ENCODE results near the gene JARID2.

The JARID2 gene

DNA sequence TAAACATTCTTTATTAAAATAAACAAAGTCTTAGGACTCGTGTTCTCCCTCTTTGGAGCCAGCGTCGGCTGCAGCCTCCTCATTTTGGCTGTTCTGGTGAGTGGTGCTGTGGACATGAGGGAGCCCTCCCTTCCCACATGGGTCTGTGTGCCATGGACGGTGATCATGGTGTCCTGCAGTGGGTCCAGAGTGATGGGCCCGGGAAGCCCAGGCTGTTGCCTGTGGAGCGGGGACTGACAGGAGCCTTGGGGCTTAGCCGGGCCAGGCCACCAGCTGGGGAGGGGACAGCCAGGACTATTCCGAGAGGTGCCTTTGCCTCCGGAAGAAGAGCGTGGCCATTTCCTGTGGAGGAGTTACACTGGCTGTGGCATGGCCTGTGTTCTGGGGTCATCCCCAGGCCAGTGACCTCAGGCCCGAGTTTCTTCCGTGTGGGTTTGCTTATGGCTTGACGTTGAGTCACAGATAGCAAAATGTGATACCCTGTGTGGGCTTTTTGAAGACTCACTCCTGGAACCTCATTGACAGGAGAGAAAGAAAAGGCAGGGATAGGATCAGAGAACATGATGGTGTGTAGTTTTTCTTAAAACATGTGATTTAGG, 263.6 kb downstream of the JARID2 start:
- DNase-seq (ENCODE audit: low spot score) = no peak

DNA sequence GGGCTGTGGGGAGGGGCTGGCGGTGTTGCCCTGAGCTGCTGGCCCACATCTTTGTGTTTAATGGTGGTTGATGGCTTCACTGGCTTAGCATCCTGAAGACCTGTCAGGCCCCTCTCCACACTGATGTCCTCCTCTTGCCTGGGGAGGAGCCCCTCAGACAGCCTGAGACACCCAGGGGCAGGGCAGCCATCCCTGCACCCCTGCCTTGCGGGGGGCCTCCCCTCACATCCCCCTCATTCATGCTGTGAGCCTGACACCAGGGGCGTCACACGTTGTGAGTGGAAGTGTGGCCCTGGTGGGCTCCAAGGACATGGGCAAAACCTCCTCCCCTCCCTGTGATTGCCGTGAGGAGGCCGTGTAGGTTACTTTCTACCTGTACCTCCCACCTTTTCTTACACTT, 264.3 kb downstream of the JARID2 start:
- no peak for DNase-seq (ENCODE audit: low spot score)

DNA sequence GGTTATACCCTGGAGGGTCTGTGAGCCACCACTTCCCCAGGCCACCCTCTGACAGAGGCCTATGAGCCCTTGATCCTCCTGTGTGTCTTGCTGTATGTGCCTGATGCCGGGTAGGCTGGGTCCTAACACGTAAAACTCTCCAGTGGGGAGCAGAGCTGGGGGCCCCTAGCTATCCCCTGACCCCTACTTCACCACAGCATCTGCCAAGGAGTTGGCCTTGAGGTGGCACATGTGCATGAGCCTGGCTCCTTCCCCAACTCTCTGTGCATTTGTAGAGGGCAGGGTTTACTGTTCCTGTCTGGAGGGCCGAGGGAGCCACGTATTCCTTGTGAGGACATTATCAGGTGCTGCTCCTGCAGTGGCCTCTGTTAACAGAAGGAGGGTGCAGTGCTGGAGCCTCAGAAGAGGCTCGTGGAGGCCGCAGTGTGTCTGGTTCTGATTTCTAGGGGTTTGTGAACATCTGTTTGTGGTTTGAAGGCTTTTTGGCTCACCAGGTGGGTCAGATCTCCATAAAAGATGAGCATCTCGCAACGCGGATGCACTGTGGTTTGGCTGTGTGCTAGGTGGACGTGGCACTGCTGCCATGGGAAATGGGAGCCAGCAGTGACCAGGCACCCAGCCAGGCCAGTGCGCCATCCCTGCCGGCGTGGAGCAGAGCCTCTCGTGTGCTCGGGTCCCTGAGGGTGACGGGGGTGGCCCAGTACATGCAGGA, 264.8 kb downstream of the JARID2 start:
- DNase-seq (ENCODE audit: low spot score) = no peak

DNA sequence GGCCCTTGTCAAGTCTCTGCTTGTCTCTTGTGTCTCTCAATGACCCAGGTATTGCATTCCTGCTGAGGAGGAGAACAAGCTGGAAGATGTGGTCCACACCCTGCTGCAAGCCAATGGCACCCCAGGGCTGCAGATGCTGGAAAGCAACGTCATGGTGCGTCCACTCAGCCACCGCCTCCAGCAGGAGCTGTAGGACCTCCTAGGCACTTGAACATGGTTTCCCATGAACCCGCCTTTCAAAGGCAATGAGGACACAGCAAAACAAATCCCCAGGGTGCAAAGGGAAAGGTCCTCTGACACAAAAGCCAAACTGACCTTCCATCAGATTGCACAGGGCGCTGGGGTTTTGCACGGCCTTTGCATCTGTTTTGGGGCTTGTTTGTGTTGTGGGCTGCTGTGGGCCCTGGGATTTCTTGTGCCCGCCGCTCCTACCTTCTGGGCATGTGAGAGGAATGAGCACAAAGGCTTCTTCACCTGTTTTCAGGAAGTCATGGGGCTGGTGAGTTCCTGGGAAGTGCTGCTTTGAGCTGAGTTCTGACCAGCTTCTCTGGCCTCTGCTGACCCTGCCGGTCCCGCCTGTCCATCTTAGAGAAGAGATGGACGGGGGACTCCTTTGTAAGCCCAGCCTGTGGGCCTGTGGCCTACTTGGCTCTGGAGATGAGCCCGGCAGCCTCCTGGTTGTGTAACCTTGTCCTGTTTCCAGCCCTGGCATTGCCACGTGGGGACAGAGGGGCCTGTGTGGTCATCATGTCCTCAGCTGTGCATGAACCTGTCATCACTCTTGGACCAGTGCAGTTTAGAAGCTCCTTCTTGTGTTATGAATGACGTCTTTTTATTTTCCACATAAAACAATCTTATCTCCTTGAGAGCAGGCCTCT, 265.6 kb downstream of the JARID2 start:
- no peak for DNase-seq (ENCODE audit: low spot score)

- no peak for DNase-seq (ENCODE audit: low spot score)
Observed at GRCh38 chr6:15512126-15512525, 266.3 kb downstream of the JARID2 start.

DNA sequence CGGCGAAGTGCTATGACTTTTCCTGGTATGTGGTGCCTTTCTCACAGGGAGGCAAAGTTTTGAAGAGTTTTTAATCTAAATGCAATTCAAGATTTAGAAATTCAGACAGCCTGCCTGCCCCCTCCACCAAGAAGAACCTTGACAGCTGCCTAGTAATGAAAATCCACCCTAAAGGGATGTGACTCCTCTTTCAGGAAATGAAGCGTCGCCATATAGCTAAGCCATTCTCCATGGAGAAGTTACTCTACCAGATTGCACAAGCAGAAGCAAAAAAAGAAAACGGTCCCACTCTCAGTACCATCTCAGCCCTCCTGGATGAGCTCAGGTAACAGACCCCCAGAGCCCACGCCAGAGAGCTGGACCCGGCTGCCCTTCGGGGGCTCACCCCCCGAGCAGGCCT, 266.9 kb downstream of the JARID2 start:
- DNase-seq (ENCODE audit: low spot score) = no peak

- no peak for DNase-seq (ENCODE audit: low spot score)
Observed at GRCh38 chr6:15513131-15513771, 267.4 kb downstream of the JARID2 start.

DNA sequence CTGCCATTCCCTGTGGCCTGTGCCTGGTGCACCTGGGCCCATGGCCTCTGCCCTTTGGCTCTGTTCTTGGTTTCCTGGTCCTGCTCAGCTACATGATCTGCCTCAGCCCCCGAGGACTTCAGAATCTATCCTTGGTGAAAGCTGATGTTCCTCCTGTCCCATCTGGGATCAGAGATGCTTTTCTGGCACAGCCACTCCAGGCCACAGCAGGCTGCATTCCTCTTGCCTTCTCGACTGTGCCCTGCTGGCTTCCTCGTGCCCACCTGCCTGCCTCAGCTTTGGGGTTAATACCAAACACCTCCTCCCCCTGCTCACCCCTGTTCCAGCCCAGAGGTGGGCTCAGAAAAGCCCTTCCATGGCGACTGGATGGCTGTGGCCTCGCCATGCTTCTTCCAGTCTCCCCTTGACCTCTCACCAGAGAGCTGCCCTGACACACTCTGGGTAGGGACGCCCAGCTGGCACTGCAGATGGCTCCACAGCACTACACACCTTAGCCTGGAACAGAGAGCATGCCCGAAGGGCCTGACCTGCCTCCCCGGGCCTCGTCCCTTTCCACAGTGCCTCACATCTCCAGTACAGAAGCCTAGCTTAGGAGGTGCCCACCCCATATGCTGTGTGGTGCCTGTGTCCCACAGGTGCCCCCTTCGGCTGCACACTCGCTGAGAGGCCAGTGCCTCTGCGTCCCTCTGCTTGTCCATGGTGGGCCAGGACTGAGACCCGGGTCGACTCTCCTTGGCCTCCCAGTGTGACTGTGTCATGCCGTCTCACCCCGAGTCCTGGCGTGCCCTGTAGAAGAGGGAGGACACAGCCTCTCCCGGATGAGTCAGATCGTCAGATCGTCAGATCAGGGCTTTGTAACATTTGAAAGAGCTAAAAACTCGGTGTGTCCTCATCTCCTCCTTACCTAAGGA, 268.2 kb downstream of the JARID2 start:
- DNase-seq (ENCODE audit: low spot score) = no peak

- no peak for DNase-seq (ENCODE audit: low spot score)
Observed at GRCh38 chr6:15515226-15515625, 269.4 kb downstream of the JARID2 start.

- DNase-seq (ENCODE audit: low spot score) = no peak
Observed at GRCh38 chr6:15515660-15516375, 269.9 kb downstream of the JARID2 start.

- DNase-seq (ENCODE audit: low spot score) = no peak
Observed at GRCh38 chr6:15516378-15516777, 270.5 kb downstream of the JARID2 start.

DNA sequence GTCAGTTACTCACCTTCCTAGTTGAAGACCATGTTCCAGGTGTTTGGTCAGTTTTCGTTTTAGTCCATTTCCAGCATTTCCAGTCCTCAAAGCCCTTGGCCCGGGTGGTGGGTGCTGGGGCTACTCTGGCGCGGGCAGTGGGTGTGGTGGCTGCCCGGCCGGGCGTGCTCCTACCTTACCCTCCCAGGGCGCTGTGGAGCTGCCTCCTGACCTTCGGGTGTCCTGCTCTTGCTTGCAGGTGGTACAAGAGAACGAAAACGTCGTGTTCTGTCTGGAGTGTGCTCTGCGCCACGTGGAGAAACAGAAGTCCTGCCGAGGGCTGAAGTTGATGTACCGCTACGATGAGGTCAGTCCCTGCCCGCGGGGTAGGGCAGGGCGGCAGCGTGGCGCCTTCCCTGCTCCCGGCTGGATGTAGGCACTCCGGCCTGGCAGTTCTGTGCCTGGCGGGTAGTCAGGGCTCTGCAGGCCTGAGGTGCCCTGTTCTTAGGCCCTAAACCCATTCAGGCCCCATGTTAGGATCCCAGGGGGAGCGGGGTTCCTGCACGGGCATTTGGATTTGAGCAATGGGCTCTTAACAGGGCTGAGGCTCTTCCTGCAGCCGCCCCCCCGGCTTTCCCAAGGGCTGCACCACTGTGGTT, 271.2 kb downstream of the JARID2 start:
- no peak for DNase-seq (ENCODE audit: low spot score)

DNA sequence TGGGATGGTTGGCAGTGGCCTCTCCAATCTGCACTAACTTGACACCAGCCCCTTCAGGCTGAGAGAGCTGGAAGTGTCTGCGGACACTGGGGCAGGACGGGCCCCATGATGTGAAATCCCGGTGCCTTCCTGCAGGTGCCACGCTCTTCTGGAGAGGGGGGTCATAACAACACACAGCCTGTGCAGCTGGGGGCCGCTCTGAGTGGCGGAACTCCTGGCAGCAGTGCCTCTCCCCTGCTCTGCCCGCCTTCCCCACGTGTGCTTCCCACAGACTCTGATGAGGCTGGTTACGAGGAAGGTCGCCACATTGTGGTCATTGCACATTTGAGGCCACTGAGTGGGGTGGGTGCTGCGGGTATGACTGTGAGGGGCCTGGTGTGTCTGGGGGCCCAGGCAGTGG, 271.7 kb downstream of the JARID2 start:
- DNase-seq (ENCODE audit: low spot score) = no peak

- no peak for DNase-seq (ENCODE audit: low spot score)
Observed at GRCh38 chr6:15518057-15518456, 272.2 kb downstream of the JARID2 start.

- DNase-seq (ENCODE audit: low spot score) = no peak
Observed at GRCh38 chr6:15518878-15519277, 273.0 kb downstream of the JARID2 start.

- no peak for DNase-seq (ENCODE audit: low spot score)
Observed at GRCh38 chr6:15519681-15520080, 273.8 kb downstream of the JARID2 start.

DNA sequence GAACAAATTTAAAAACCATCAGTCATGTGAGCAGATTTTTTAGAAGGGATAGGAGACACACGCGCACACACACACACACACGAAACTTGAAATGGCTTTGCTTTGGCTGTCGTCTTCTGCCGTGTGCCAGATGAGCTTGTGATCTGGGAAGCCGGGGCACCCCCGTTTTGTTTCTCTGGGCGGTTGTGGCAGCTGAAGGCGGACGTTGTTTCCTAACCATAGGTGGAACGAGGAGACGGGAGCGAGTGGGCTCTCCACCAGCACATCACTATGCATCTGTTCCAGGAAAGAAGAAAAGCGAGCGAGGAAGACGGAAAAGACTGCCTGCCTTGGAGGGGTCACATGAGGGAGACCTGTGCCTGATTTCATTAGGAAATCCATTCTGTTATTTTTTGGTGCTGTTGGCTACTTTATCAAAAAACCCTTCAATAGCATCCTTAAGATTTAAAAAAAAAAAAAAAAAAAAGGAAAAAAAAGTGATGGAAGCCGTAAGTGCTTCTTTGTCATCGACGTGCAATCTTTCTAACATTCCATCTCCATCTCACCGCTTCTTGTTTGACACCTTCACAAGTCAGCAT, 274.8 kb downstream of the JARID2 start:
- no peak for DNase-seq (ENCODE audit: low spot score)

DNA sequence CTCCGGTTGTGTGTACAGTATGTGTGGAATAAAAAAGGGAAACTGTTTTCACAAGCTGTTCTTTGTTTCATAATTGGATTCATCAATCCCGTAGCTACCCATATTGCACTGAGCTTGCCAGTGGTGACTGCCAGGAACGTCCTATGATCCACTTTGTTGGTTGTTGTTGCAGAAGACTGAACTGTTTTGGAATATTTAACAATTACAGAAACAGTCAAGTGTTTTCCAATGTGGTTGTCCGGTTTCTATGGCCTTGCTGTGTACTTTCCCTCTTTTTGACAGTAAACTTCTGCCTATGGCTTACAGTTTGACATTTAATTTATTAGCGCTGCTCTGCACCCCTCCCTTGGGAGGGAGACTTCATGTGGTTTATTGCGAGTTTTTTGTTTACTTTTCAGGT, 275.7 kb downstream of the JARID2 start:
- DNase-seq (ENCODE audit: low spot score) = no peak

DNA sequence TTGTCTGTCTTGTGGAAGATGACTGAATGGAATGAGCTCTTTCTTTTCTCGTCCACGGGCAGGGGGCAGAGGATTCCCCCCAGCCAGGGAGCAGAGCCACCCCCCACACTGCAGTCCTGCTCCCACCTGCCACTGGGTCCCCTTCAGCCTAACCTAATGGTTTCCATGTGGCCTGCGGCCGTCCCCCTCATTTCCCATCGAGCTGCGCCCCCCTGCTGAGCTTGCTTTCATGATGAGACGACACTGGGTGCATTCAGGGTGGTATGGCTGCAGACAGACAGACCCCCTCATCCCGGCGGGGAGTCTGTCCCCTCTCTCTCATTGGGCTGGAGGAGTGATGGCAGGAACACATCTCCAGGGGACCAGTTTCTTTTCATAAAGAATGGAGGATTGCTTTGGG, 276.2 kb downstream of the JARID2 start:
- no peak for DNase-seq (ENCODE audit: low spot score)

DNA sequence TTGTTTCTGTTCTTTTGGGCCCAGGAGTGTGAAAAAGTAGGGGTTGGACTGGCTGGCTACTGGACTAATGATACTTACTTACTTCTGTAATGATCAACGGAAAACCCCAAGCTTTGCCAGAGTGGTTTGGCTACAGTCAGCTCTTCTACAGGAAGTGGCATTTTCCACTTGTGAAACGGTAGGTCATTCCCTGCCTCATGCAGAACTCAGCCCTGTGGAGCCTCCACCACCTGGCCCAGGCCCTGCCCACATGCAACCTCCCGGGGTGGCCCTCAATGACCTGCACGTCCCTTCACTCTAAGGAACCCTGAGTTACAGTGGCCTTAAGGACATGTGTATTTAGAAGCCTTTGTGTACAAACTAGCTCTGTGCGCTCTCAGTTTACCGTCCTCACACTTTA, 276.6 kb downstream of the JARID2 start:
- no peak for DNase-seq (ENCODE audit: low spot score)

All from CD4-positive, alpha-beta T cell treated with Interleukin-6 at 100 ng/mL for 8 hours (primary cell).